Panc1 (cell line): ENCODE results near the gene SENP7.

Experiments
- CTCF ChIP-seq: fragments of 450-650 bp; IDR thresholded peaks from 2 replicates; pipeline ENCODE4 v1.5.1; 2017; ENCODE audit warnings: mild to moderate bottlenecking
- POLR2AphosphoS5 ChIP-seq: IDR thresholded peaks from 2 replicates; pipeline ENCODE4 v1.6.1; 2012; ENCODE audit warnings: mild to moderate bottlenecking, low read depth, low read length, moderate library complexity
- REST ChIP-seq, 2 experiments: IDR thresholded peaks; 2 replicates each; pipeline ENCODE4 v1.6.1; 2011 to 2012; ENCODE audit warnings: low read depth in 2 of 2, control low read depth in 1 of 2, low read length in 1 of 2, mild to moderate bottlenecking in 1 of 2, moderate library complexity in 1 of 2; ENCODE audit not compliant: insufficient read depth in 1 of 2
- SIN3A ChIP-seq: IDR thresholded peaks from 2 replicates; pipeline ENCODE4 v1.6.1; 2012; ENCODE audit warnings: low read depth, mild to moderate bottlenecking, low read length, moderate library complexity, borderline replicate concordance; ENCODE audit not compliant: insufficient read depth
- TCF7L2 ChIP-seq: IDR thresholded peaks from 2 replicates; pipeline ENCODE4 v1.6.1; 2011; ENCODE audit warnings: mild to moderate bottlenecking, low read depth, low read length, inconsistent platforms

- TF ChIP-seq SIN3A (no peak), CTCF (no peak), POLR2AphosphoS5 (no peak), REST (IDR thresholded peaks at IDR 0.05; ENCODE audit: insufficient read depth in 1 of 2, low read depth in 2 of 2, low read length in 1 of 2) (no peak), TCF7L2 (no peak)
Observed at GRCh38 chr3:101387351-101387750, 125.7 kb downstream of the SENP7 start.
